ENCODE results near the gene GCAT. TPM values are rescaled to one million over a fixed set of nuclear protein-coding genes. Genes with fewer than 3 reads are reported as not detected.

GCAT gene
- total RNA-seq, 4 donors from 2014 or later, result 11.6 to 15.2 (median 12.3) TPM

DNA sequence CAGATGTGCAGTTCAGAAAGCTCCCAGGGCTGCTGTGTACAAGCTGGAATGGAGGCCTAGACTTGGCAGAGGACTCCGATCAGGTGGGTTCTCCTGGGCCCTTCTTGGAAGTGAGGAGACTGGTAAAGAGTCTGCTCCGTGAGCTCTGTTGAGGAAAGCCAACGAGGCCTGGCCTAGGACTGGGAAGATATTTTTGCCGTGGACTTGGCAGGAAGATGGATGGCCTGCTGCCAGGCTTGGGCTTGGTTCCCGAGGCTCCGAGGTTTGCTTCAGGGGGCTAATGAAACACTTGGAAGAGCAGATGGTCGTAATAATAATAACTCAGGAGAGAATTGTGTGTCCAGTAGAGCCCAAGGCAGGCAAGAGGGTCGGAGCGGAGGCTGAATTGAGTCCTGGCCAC is 19.3 kb downstream of the GCAT start:
- intact Hi-C loops (cut with DNase I), result no loop called here
- peaks cover 25 to 40% (median 31%) of the 10 kb centered on the region in 4 donors for H3K36me3 ChIP-seq
- DNase-seq (ENCODE audit: extremely low spot score), result no peak
- peaks cover 4 to 32% (median 21%) of the 10 kb centered on the region in 4 donors for H3K4me1 ChIP-seq
- TF ChIP-seq EP300 (IDR thresholded peaks at IDR 0.05) (no peak), POLR2A (IDR thresholded peaks at IDR 0.05; ENCODE audit: low read depth) (no peak), POLR2AphosphoS5 (IDR thresholded peaks at IDR 0.05) (no peak)
- TF ChIP-seq, protein P1, sequence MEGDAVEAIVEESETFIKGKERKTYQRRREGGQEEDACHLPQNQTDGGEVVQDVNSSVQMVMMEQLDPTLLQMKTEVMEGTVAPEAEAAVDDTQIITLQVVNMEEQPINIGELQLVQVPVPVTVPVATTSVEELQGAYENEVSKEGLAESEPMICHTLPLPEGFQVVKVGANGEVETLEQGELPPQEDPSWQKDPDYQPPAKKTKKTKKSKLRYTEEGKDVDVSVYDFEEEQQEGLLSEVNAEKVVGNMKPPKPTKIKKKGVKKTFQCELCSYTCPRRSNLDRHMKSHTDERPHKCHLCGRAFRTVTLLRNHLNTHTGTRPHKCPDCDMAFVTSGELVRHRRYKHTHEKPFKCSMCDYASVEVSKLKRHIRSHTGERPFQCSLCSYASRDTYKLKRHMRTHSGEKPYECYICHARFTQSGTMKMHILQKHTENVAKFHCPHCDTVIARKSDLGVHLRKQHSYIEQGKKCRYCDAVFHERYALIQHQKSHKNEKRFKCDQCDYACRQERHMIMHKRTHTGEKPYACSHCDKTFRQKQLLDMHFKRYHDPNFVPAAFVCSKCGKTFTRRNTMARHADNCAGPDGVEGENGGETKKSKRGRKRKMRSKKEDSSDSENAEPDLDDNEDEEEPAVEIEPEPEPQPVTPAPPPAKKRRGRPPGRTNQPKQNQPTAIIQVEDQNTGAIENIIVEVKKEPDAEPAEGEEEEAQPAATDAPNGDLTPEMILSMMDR (IDR thresholded peaks at IDR 0.05), result no peak
- H3K9me3 ChIP-seq, result no peaks in the 10 kb centered on the region
- WGBS, result 26% methylated on average over 9 of the region's 9 CpGs
- peaks cover 0 to 30% (median 0%) of the 10 kb centered on the region in 4 donors for H3K27me3 ChIP-seq
- H3K27ac ChIP-seq (replicated peaks in 1 of 4), result peak overlapping the region in 2 of 4 donors; percentile 54 to 60
- no peak overlapping the region for H3K4me3 ChIP-seq

DNA sequence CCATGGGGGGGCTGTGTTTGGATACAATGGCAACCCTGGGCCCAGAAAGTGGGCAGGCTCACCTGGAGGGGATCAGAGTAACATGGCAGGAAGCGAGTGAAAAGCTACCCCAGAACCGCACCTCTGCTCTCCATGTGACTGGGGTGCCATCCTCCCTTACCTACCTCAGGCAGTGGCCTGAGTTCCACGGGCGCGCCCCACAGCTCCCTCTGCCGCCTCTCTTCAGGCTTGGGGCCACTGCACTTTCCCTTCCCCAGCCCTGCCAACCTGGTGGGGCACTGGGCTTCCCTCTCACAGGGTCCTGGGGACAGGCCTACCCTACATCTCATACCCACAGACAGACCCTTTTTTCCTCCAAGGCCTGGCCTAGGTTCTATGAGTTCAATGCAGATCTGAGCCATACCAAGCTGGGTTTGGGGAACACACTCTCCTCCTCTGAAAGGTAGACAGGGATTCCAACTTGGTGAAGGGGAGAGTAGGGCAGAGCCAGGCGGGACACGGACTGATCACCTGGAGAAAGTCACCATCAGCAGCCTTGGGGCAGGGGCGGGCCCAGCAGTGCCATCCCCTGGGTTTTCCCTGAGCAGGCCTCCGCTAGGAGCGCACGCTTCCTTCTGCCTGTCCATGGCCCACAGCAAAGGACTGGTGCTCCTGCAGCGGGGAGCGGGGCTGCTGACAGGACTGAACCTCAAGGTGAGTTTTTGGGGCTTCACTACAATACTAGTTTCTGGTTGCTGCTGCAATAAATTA is 22.5 kb downstream of the GCAT start:
- H3K9me3 ChIP-seq, result no peaks in the 10 kb centered on the region
- intact Hi-C loops (cut with DNase I), result no loop called here
- H3K4me1 ChIP-seq, result peaks cover 4 to 20% (median 12%) of the 10 kb centered on the region in 4 donors
- no peak overlapping the region for H3K27ac ChIP-seq (replicated peaks in 1 of 4)
- TF ChIP-seq, protein P1 (IDR thresholded peaks at IDR 0.05), result no peak
- no peak for TF ChIP-seq POLR2A (IDR thresholded peaks at IDR 0.05; ENCODE audit: low read depth)
- TF ChIP-seq POLR2AphosphoS5 (IDR thresholded peaks at IDR 0.05), result no peak
- TF ChIP-seq EP300 (IDR thresholded peaks at IDR 0.05), result no peak
- no peak overlapping the region for H3K4me3 ChIP-seq
- no peak for DNase-seq (ENCODE audit: extremely low spot score)
- WGBS, result 92% methylated on average over 13 of the region's 14 CpGs
- peaks cover 46 to 69% (median 55%) of the 10 kb centered on the region in 4 donors for H3K36me3 ChIP-seq
- no peaks in the 10 kb centered on the region for H3K27me3 ChIP-seq

DNA sequence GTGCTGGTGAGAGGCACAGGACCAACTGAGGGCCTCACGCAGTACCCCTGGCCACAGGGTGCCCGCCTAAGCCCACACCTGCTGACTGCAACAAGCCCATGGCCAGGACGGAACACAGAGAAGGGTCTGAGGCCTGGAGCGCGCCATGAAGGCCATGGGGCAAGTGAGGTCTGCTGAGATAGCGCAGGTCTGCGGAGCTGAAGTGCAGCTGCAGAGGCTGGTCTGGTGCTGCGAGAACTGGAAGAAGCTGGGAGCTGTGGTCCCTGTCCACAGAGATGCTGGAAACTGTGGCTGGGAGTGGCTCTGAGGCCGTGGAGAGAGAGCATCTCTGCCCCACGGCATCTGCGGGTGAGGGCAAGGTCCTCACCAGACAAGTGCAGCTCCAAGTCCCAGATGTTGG is 23.7 kb downstream of the GCAT start:
- intact Hi-C loops (cut with DNase I), result no loop called here
- TF ChIP-seq EP300 (IDR thresholded peaks at IDR 0.05) (no peak), POLR2A (IDR thresholded peaks at IDR 0.05; ENCODE audit: low read depth) (no peak), POLR2AphosphoS5 (IDR thresholded peaks at IDR 0.05) (no peak)
- TF ChIP-seq, protein P1 (IDR thresholded peaks at IDR 0.05), result no peak
- H3K27me3 ChIP-seq, result no peaks in the 10 kb centered on the region
- no peaks in the 10 kb centered on the region for H3K9me3 ChIP-seq
- no peak overlapping the region for H3K27ac ChIP-seq (replicated peaks in 1 of 4)
- H3K4me3 ChIP-seq, result no peak overlapping the region
- WGBS, result 96% methylated on average over 4 of the region's 11 CpGs
- DNase-seq (ENCODE audit: extremely low spot score), result no peak
- peaks cover 47 to 80% (median 59%) of the 10 kb centered on the region in 4 donors for H3K36me3 ChIP-seq
- peaks cover 4 to 15% (median 11%) of the 10 kb centered on the region in 4 donors for H3K4me1 ChIP-seq

DNA sequence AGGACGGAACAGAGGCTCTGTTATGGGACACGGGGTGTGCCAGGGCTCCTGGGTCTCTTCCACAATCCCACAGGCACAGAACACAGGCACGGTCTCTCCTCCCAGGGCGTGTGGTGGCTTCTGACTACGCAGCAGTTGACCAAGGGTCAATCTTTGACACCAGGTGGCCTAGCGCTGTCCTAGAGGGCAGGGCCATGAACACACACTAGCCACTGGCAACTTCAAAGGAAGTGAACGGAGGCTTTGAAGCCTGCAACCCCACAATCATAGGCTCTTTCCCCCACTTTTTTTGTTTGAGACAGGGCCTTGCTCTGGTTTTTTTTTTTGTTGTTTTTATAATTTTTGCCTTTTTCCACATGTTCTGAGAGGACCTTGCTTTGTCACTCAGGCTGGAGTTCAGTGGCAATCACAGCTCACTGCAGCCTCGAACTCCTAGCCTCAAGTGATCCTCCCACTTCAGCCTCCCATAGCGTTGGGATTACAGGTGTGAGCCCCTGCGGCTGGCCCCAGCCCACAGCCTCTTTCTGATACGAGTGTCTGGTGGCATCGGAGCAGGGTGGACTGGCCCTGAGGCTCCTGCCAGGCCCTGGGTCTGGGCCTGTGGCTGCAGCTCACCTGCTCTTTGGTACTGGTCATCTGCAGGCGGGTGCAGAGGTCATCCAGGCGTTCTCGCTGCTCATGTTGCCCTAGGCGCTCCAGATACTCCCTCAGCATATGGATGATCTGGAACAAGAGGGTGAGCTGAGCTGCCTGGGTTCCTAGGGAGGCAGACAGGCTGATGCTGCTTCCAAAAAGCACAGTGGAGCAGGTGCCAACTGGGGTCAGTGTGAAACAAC is 24.5 kb downstream of the GCAT start:
- Histone ChIP-seq H3K27me3 (no peaks in the 10 kb centered on the region), H3K36me3 (peaks cover 55 to 88% (median 67%) of the 10 kb centered on the region in 4 donors), H3K9me3 (no peaks in the 10 kb centered on the region), H3K4me3 (no peak overlapping the region), H3K4me1 (peaks cover 0 to 8% (median 3%) of the 10 kb centered on the region in 4 donors), H3K27ac (replicated peaks in 1 of 4) (no peak overlapping the region)
- TF ChIP-seq POLR2A (IDR thresholded peaks at IDR 0.05; ENCODE audit: low read depth), result no peak
- DNase-seq (ENCODE audit: extremely low spot score), result no peak
- WGBS, result 90% methylated on average over 13 of the region's 16 CpGs
- intact Hi-C loops (cut with DNase I), result no loop called here

Data from esophagus muscularis mucosa (tissue), 4 donors.